HG03060 (cell line): ENCODE measurements around the gene C1QTNF6.

Source experiments
- ATAC-seq: cut with Tn5 transposase; IDR thresholded peaks from one replicate; pipeline ENCODE4 v1.9.1; 2021; ENCODE audit warnings: low read depth, moderate number of reproducible peaks; ENCODE audit not compliant: unreplicated experiment

The C1QTNF6 gene

DNA sequence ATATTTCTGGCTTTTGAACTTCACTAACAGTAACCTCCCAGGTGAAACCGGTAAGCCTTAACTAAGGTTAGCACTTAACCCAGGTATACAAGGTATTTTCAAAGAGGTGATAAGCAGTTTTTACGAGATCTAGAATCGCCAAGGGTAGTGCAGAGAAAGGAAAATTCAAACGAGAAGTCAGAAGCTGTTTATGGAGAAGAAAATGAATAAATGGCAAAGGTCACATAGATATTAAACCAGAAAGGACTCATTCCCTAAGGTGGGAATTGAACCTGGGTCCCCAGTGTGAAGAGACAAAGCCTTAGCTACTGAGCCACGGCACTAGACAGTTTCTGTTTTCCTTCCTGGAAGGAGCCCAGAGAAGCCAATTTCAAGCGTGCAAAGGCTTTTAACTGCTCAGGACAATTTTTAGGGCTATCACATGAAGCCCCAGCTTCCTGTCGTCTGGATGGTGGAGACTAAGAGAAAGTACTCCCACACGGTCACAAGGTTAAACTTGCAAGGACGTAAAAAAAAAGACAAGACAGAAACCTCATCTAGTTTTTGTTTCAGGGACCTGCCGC, 5.7 kb upstream of the C1QTNF6 start:
- ATAC-seq: no peak

DNA sequence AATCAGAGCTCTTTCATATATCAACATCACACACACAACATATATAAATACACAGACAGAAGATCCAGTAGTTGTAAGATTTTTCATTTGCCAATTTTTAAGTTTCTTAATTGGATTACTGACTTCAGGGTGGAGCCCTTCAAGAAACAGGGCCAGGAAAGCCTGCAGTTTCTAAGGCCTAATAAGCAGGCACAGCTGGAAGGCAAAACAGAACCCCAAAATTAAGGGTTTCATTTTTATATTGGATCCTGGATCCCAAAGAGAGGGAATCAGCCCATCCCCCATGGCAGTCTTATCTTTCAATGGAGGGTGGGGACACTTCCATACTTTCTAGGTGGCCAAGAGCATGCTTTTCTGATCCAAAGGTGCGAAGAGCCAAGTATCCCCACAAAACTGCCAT, 4.7 kb upstream of the C1QTNF6 start:
- no peak for ATAC-seq

DNA sequence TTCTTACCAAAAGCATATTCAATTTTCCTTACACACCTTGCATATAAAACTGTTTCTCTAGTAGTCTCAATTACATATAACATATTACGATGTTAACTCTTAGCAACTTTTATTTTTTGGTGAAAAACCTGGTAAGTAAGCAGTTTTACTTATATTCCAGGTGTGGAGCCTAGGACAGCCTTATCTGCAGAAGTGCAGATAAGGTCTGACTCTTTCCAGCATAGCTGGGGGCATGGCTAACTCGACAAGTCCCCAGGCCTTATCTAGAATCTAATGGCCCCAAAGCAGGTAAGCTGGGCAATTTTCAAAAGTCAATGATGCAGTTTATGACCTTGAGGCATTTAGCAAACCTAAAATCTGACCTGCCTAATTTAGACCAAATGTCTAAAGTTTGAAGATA, 4.2 kb upstream of the C1QTNF6 start:
- no peak for ATAC-seq

DNA sequence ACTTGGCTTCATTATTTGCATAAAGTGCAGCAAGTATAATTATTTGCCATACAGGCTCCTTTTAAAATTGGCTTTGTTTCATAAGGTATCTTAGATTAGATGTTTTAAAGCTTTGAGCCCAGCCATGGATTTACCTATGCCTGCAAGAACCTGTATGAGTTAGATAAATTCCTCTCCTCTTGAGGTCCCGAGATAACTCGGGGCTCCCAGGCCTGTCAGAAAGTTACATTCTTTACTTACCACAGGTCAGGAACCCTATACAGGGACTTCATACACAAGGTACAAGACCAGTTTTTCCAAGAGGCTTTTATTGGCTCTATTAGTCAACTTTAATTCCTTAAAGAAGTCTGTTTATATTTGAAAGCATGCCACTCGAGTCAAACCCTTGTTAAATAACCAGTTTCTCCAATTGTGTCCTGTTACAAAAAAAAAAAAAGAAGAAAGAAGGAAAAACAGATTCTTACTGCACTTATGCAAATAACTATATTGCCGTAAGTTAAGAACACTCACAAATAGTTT, 2.3 kb upstream of the C1QTNF6 start:
- ATAC-seq: no peak

DNA sequence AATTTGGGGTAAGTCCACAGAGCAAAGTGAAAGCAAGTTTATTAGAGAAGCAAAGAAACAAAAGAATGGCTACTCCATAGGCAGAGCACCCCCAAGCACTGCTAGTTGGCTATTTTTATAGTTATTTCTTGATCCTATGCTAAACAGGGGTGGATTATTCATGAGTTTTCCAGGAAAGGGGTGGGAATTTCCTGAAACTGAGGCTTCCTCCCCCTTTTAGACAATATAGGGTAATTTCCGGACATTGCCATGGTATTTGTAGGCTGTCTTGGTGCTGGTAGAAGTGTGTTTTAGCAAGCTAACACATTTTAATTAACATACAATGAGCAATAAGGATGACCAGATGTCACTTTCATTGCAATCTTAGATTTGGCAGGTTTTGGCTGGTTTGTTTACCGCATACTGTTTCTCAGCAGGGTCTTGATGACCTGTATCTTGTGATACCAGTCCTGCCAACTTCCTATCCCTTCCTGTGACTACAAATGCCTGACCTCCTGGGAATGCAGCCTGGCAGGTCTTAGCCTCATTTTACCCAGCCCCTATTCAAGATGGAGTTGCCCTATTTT, 937 bp upstream of the C1QTNF6 start:
- ATAC-seq: no peak

DNA sequence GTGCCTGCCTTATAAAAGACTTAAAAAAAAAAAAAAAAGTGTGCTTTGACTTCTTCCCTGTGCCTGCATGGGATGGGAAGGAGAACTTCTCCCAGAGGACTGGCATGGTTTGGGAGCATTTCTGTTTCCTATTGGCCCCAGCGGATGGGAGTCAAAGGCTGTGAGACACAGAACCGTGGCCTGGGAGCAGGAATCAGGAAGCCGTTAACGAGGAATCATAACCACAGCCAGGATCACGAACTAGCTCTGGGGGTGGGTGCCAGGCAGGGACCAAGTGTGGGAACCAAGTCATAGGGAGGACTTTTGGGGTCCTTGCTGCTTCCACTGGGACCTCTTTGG, 526 bp downstream of the C1QTNF6 start:
- no peak for ATAC-seq

DNA sequence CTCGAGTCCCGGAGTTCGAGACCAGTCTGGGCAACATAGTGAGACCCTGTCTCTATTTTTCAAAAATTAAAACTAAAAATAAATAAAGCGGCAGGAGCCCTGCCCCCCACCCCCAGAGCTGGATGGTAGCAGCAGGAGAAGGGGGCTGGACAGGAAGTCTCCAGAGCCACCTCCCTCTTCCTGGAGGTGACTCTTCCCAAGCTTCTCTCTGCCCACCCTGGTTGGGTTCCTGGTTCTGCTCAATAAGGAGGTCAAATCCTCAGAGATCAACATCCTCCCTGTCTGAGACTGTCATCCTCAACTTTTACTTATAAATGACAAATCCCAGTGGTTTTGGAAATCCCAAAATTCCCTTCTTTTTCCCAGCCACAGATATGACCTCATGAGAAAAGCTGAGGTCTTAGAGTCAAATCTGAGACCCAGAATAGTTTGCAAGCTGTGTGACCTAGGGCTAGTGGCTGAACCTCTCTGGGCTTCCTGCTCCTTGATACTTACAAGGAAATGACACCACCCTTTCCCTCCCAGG, 987 bp downstream of the C1QTNF6 start:
- no peak for ATAC-seq

DNA sequence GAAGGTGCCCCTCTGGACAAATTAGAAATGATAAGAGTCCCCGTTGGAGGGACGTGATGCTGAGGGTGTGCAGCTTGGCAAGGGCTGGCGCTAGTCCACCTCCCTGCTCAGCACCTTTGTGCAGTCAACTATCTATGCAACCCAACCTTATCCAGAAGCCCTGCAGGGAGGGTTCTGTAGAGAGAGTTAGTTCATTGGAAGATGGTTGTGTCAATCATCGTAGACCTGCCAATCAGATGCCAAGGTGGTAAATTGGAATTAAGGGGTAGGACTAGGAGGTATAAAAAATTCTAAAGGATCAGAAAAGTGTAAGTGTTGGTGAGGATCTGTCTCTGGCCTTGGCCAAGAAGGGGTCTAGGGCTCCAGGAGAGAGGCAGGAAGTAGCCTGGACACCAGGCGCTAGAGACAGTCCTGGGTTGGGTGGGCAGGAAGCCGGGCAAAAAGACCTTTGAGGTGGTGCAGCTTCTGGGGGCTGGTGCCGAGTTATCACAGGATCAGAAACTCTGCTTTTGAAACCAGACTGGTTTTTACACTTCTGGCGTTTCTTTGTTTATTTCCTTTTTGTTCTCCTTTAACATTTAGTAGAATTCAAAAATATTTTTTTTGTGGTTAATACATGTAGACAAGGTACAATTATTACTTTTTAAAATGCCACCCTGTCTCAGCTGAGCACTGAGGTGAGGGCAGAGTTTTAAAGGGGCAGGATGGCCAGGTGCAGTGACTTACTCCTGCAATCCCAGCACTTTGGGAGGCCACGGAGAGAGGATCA, 1.6 kb downstream of the C1QTNF6 start:
- ATAC-seq: no peak

DNA sequence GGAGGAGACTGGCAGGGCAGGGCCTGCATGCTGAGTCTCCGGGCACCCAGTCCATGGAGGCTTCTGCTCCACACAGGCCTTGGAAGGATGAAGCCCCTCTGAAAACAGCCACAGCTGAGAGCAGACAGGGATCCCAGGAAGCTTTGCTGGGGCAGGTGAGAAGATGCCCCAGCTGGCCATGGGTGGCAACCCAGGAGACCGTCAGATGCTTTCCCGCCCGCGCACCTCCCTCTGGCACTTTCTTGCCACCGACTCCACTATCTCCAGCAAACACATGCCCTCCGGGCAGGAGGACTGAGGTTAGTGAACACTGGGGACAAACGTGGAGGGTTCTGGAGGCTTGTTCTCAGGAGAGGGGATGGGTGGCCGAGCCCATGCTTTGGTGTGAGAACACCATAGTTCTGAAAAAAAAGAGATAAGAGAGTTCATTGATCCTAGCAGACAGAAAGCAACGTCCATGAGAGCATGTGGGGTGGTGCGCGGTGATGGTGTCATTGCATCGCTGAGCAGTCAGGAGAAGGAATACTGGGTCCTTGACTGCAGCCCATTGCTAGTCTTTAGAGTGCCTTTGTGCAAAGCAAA, 2.3 kb downstream of the C1QTNF6 start:
- ATAC-seq: no peak

DNA sequence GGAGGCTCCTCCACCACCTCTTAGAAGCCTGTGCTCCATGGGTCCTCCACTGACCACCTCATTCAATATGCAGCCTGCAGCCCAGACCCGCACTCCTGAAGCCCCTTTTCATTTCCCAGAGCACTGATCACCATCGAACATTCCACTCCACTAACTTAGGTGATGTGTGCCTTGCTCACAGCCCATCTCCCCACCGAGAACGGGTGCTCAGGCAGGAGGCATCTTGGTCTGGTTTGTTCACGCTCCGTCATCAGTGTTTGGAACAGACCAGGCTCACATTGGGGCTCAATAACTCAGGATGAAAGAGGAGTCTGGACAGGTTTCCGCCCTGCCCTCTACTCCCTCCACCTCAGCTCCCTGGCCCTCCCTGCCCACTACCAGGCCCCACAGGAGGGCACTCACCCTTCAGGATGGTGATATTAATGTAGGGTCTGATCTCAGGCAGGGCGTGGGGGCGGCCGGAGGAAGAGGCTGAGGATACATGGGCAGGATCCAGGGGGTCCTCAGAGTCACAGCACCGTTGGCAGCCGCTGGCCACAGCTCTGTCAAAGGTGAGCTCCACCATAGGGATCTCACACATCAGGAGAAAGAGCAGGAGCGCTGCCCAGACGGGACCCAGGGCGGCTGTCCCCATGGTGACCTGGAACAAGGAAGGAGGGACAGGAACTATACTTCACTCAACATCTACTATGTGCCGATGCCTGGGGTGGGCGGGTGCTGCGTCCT, 3.1 kb downstream of the C1QTNF6 start:
- ATAC-seq: no peak

DNA sequence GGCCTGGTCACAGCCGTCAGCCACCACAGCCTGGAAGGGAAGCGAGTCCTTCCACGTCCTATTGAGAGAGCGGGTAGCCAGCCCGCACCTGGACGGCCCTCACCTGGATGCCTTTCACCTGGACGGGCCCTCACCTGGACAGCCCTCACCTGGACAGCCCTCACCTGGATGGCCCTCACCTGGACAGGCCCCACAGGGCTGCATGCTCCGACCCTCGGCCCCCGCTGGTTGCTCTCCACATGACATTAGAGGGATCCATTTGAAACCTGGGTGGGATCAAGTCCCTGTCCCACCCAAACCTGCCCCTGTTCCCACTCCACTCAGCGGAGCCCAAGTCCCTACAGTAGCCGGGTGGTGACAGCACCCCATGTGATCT, 3.7 kb downstream of the C1QTNF6 start:
- no peak for ATAC-seq

DNA sequence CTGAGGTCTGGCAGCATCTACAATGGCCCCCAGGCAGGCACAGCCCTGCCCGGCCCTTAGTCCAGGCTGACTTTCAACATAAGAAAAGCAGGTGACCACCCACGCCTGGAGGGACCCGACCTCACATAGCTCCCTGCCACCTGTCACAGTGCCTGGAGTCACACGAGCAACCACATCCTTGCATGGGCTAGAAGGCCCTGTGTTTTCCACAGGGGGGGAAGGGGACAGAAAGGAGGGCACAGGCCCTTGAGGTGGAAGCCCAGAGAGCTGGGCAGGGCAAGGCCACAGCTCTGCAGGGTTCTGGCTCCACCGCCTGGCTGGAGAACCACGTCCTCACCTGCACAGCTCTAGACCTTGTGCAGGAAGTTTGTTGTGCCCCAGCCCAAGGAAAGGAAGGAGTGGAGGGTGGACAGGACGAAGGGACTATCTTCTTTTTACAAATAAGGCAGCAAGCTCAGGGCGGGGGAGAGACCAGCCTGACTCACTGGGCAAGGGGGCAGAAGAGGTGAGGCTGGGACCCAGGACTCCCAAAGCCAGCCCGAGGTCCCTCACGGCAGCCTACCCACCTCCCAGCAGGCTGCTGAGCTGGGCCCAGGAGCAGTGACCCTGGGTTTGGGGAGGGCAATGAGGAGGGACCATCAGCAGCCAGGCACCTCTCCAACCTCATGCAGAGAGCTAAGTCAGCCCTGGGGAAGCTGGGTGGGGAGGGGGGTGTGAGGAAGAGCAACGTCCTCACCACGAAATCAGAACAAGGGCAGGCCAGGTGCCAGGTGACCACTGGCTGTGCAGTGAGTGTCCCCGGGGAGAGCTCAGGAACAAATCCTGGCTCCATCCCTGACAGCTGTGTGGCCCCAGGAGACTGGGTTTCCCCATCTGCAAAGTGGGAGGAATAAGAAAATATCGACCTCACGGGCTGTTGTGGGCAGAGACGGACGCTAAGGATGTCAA, 4.3 kb downstream of the C1QTNF6 start:
- no peak for ATAC-seq

DNA sequence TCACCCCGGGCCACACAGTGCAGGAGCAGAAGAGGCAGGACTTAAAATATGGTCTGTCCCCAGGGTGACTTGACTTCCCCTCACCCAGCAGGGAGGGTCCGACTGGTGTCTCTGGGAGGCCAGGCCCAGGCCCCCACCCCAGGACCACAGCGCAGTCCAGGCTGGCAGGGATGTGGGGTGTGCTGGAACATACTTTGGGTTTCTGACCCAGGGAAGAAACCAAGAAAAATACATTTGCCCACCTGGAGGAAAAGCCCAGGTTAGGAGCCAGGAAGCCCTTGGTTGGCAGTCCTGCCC, 5.2 kb downstream of the C1QTNF6 start:
- ATAC-seq: no peak

DNA sequence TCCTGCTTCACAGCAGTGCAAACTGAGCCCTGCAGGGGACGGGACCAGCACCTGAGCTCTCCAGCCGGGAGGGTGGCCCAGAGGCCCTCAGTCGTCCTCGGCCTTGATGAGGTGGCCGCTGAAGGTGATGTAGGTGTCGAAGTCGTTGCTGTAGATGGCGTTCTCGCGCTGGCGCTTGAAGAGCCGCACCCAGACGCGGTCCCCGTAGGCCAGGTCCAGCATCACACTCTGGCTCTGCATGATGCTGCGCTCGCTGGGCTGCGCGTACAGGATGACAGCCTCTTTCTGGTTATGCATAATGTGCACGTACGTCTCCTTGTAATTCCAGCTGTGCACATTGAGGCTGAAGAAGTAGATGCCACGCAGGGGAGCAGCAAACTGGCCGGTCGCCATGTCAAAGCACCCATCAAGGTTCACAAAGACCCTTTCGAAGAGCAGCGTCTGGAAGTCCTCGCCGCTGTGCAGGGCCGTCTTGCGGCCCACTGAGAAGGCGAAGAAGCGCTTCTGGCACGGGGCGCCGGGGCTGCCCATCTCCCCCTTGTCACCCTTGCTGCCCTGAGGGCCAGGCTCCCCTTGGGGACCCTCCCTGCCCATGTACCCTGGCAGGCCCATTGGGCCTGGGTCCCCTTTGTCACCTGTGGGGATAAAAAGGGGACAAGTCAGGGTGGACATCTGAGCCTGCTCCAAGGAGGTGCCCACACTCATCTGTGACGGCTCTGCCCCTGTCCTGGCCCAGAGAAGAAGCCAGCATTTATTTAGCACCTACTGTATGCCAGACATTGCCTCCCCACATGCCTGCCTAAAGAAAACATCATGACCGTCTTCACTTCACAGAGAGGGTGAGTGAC, 5.7 kb downstream of the C1QTNF6 start:
- ATAC-seq: no peak

DNA sequence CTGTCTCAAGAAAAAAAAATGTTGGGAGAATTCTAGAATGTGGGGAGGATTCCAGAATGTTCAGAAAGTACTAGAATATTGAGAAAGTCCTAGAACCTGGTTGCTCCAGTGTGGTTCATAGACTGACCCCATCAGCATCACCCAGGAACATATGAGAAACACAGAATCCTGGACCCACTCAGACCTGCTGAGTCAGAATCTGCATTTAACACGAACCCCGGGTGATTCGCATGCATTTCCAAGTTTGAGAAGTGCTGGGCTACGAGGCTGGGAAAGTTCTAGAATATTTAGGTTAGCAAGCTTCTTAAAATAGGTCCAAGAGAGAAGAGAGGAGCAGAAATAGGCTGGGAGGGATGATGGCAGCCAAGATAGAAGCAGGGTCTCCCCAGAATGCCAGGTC, 6.4 kb downstream of the C1QTNF6 start:
- ATAC-seq: no peak

DNA sequence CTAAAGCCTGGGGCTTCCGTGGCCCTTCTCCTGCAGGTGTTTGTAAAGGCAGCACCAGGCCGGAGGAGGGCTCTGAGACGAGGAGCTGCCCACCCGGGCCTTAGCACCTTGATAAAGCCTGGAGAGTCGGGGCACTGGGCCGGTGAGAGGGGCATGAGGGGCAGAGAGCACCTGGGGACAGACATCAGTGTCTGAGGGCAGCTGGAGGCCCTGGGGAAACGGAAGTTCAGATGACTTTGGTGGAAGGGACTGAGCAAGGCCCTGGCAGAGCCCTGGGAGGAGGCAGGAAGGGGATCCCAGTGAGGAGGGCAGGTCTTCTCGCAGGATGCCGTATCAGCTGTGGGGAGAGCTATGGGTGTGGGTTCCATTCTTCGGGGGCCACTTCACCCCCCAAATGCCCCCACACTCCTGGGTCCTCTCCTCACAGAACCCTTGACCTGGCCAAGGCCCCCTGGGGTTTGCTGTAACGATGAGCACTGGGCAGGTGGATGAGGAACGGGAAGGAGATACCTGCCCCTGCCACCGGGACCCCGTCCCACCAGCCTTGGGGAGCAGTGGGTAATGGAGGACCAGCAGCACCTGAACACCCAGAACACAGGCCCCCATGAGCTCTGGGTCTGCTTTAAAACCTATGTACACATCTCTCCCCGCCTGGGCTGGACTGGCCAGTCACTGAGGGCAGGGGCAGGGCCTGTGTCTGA, 7.4 kb downstream of the C1QTNF6 start:
- no peak for ATAC-seq

DNA sequence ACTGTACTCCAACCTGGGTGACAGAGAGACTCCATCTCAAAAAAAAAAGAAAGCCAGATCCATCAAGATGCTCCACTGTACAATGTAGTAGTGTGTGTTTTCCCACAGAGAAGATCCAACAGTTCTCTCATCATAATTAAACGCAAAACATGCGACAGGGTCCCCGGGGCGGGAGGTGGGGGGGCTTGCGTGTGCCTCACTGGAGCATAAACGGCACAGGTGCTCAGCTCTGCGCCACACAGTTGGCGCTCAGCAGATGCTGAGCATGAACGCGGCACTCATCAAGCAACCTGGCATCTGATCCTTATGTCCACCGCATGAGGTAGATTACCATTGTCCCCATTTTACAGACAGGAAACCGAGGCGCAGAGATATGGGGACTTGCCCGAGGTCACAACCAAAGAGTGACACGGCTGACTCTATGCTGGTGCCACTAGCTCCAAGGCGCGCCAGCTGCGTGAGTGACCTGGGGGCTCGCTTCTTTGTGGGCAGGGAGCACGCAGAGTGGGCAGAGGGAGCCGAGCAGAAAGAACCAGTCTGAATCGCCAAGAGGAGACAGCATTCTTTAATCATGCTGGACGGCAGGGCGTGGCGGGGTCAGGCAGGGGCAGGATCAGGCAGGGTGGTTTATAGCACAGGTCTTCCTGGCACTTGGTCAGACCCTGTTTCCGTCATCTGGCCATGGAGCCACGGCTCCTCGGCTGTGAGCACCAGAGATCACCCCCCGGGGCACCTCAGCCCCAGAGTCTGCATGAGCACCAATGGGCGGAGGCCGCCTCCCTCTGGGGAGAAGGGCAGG, 8.2 kb downstream of the C1QTNF6 start:
- ATAC-seq: no peak

DNA sequence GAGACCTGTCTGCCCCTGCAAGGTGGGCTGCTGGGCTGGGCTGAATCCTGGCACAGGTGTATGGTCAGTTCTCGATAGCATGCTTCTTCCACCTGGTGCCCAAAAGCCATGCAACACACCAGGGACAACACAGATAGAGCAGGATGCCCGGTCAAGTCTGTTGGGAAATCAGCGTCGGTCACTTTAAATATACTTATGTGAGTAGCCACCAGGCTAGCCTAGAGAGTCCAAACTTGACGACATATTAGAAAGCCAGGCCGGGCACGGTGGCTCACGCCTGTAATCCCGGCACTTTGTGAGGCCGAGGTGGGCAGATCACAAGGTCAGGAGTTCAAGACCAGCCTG, 8.9 kb downstream of the C1QTNF6 start:
- ATAC-seq: no peak
